ENCODE data around the gene TRIM2. TPM values are rescaled to one million over a fixed set of nuclear protein-coding genes. Genes with fewer than 3 reads are reported as not detected.

The TRIM2 gene
- total and polyA plus RNA-seq, 11 donors: 5.5 to 30.5 (median 18.5) TPM

GRCh38 chr4:153362184-153362583 is 157.9 kb downstream of the TRIM2 start:
- H3K9me3 ChIP-seq: peaks cover 0 to 5% (median 0%) of the 10 kb centered on the region in 12 donors
- no peak for ATAC-seq
- H3K27ac ChIP-seq: no peak overlapping the region
- WGBS, 4 donors: 51 to 71% (median 63%) methylated on average over 3 of the region's 3 CpGs
- no peak for TF ChIP-seq CTCF (IDR thresholded peaks at IDR 0.05)
- no peaks in the 10 kb centered on the region for H3K4me1 ChIP-seq
- intact Hi-C loops (cut with DNase I): no loop called here
- H3K36me3 ChIP-seq: no peaks in the 10 kb centered on the region
- no peak overlapping the region for H3K4me3 ChIP-seq
- DNase-seq: no peak
- H3K27me3 ChIP-seq: no peaks in the 10 kb centered on the region

GRCh38 chr4:153364061-153364460 is 159.8 kb downstream of the TRIM2 start:
- H3K27me3 ChIP-seq: no peaks in the 10 kb centered on the region
- TF ChIP-seq CTCF (IDR thresholded peaks at IDR 0.05) (no peak), POLR2A (IDR thresholded peaks at IDR 0.05) (no peak)
- H3K4me3 ChIP-seq: no peak overlapping the region
- no peak overlapping the region for H3K27ac ChIP-seq
- ATAC-seq: no peak
- no peak for DNase-seq
- H3K4me1 ChIP-seq: no peaks in the 10 kb centered on the region
- no peaks in the 10 kb centered on the region for H3K36me3 ChIP-seq
- H3K9me3 ChIP-seq: peaks cover 0 to 5% (median 0%) of the 10 kb centered on the region in 12 donors
- 96 to 99% (median 98%) methylated on average over 4 of the region's 4 CpGs for whole genome bisulfite sequencing, 4 donors
- intact Hi-C loops (cut with DNase I): no loop called here

DNA sequence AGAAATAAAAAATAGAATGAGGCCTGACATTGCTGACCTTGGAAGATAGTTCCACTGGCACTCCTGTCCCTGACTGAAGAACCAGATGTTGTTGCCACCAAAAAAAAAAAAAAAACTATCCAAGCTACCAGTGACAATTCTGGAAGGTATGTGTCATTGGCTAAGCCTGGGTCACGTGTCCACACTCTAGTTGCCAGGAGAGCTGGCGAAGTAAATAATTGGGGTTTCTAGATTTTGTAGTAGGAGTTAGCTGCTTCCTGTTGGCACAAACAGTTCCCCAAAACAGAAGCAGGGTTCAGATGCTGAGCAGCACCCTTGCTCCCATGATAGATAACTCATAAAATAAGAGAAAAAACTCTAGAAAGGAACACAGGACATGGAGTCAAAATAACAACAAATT is 160.8 kb downstream of the TRIM2 start:
- Histone ChIP-seq H3K36me3 (no peaks in the 10 kb centered on the region), H3K9me3 (peaks cover 0 to 5% (median 0%) of the 10 kb centered on the region in 12 donors), H3K27me3 (no peaks in the 10 kb centered on the region), H3K4me3 (no peak overlapping the region), H3K27ac (no peak overlapping the region), H3K4me1 (no peaks in the 10 kb centered on the region)
- TF ChIP-seq POLR2A (IDR thresholded peaks at IDR 0.05): no peak
- no peak for TF ChIP-seq CTCF (IDR thresholded peaks at IDR 0.05)
- 93 to 96% (median 95%) methylated on average over 2 of the region's 2 CpGs for WGBS, 4 donors
- intact Hi-C loops (cut with DNase I): no loop called here
- no peak for DNase-seq
- ATAC-seq: no peak

- no peaks in the 10 kb centered on the region for H3K36me3 ChIP-seq
- H3K27me3 ChIP-seq: no peaks in the 10 kb centered on the region
- TF ChIP-seq CTCF (IDR thresholded peaks at IDR 0.05) (no peak), POLR2A (IDR thresholded peaks at IDR 0.05) (no peak)
- intact Hi-C loops (cut with DNase I): no loop called here
- DNase-seq (no peak), ATAC-seq (no peak)
- H3K27ac ChIP-seq: no peak overlapping the region
- peaks cover 0 to 5% (median 0%) of the 10 kb centered on the region in 12 donors for H3K9me3 ChIP-seq
- WGBS, 4 donors: 88 to 95% (median 94%) methylated on average over 1 of the region's 1 CpG
- H3K4me1 ChIP-seq: no peaks in the 10 kb centered on the region
- no peak overlapping the region for H3K4me3 ChIP-seq
Measured at GRCh38 chr4:153366486-153366885, 162.2 kb downstream of the TRIM2 start.

Measured in heart left ventricle (tissue), 16 donors.